HEK293 (cell line): Measurements from ENCODE around the gene CYP4A11.
"Not testable (repeated sequence)": the region's sequence is repeated elsewhere in the genome, so short reads cannot be mapped to it uniquely, and the experiment has no call there.

ENCODE experiments used
- CTCF ChIA-PET: fragments of 350-600 bp; formaldehyde crosslinking; extraction: SDS; loops from one replicate; lab custom pipeline; 2021; ENCODE audit warnings: antibody characterized with exemption; lab: Yijun Ruan, JAX
- POLR2A ChIA-PET: fragments of 300-600 bp; formaldehyde crosslinking; extraction: SDS; loops from one replicate; lab custom pipeline; 2020; ENCODE audit warnings: antibody characterized with exemption, inconsistent platforms; lab: Yijun Ruan, JAX
- H3K27ac ChIP-seq: fragments of 200-500 bp; sonication (Bioruptor generic); 2 replicates; pipeline ENCODE4 v1.5.1; 2014; ENCODE audit warnings: low read depth, low read length, control low read depth, inconsistent platforms; ENCODE audit errors: extremely low read depth
- H3K36me3 ChIP-seq, 2 experiments: fragments of 200-500 bp in 1 of 2; sonication (Bioruptor generic) in 1 of 2; 1 replicate in 1 of 2; 2 replicates in 1 of 2; pipeline ENCODE4 v1.5.1; 2014 to 2017; ENCODE audit warnings: inconsistent platforms in 2 of 2, low read length in 2 of 2; ENCODE audit not compliant: control insufficient read depth in 2 of 2, insufficient read depth in 1 of 2
- H3K4me1 ChIP-seq: fragments of 200-500 bp; sonication (Bioruptor generic); 2 replicates; pipeline ENCODE4 v1.5.1; 2014; ENCODE audit warnings: mild to moderate bottlenecking, low read length, inconsistent platforms; ENCODE audit not compliant: control insufficient read depth, insufficient read depth
- H3K4me3 ChIP-seq: 2 replicates; pipeline ENCODE4 v1.5.1; 2011; ENCODE audit warnings: low read depth, mild to moderate bottlenecking, control low read depth, low read length, moderate library complexity
- H3K9me3 ChIP-seq: fragments of 200-500 bp; sonication (Bioruptor generic); 2 replicates; pipeline ENCODE4 v1.5.1; 2014; ENCODE audit warnings: low read depth, low read length, inconsistent platforms; ENCODE audit not compliant: control insufficient read depth, insufficient read depth
- ATF2 ChIP-seq: fragments of 450-650 bp; formaldehyde crosslinking; IDR thresholded peaks from 2 replicates; pipeline ENCODE4 v1.5.1; 2016; ENCODE audit warnings: missing biosample characterization, missing genetic modification characterization, low read depth
- GLIS1 ChIP-seq: fragments of 450-650 bp; formaldehyde crosslinking; IDR thresholded peaks from 2 replicates; pipeline ENCODE4 v1.5.1; 2016; ENCODE audit warnings: missing biosample characterization, missing genetic modification characterization
- HOXA7 ChIP-seq: sonication (generic); formaldehyde crosslinking; IDR thresholded peaks from 2 replicates; pipeline ENCODE4 v1.8.1; 2022; ENCODE audit warnings: missing genetic modification reagents, borderline replicate concordance
- KLF9 ChIP-seq: fragments of 450-650 bp; formaldehyde crosslinking; IDR thresholded peaks from 2 replicates; pipeline ENCODE4 v1.5.1; 2016; ENCODE audit warnings: missing biosample characterization, missing genetic modification characterization, low read depth
- PRDM10 ChIP-seq: fragments of 450-650 bp; formaldehyde crosslinking; IDR thresholded peaks from 2 replicates; pipeline ENCODE4 v1.5.1; 2016; ENCODE audit warnings: missing biosample characterization, missing genetic modification characterization
- SALL2 ChIP-seq: fragments of 450-650 bp; formaldehyde crosslinking; IDR thresholded peaks from 2 replicates; pipeline ENCODE4 v1.5.0; 2017; ENCODE audit warnings: missing biosample characterization, mild to moderate bottlenecking, missing genetic modification characterization, borderline replicate concordance
- YY2 ChIP-seq: fragments of 450-650 bp; formaldehyde crosslinking; IDR thresholded peaks from 2 replicates; pipeline ENCODE4 v1.5.1; 2016; ENCODE audit warnings: missing biosample characterization, missing genetic modification characterization
- ZBTB20 ChIP-seq: fragments of 450-650 bp; formaldehyde crosslinking; IDR thresholded peaks from 2 replicates; pipeline ENCODE4 v1.5.1; 2016; ENCODE audit warnings: missing biosample characterization, missing genetic modification characterization
- ZBTB21 ChIP-seq: fragments of 450-650 bp; formaldehyde crosslinking; IDR thresholded peaks from 2 replicates; pipeline ENCODE4 v1.5.1; 2017; ENCODE audit warnings: missing biosample characterization, missing genetic modification characterization
- ZBTB44 ChIP-seq: fragments of 450-650 bp; IDR thresholded peaks from 2 replicates; pipeline ENCODE4 v1.5.1; 2018; ENCODE audit warnings: missing biosample characterization, mild to moderate bottlenecking, missing genetic modification characterization
- ZEB2 ChIP-seq: fragments of 450-650 bp; formaldehyde crosslinking; IDR thresholded peaks from 2 replicates; pipeline ENCODE4 v1.5.1; 2016; ENCODE audit warnings: missing biosample characterization, missing genetic modification characterization
- ZNF214 ChIP-seq: fragments of 450-650 bp; formaldehyde crosslinking; IDR thresholded peaks from 2 replicates; pipeline ENCODE4 v1.5.1; 2017; ENCODE audit warnings: missing biosample characterization, mild to moderate bottlenecking, missing genetic modification characterization, borderline replicate concordance
- ZNF23 ChIP-seq: fragments of 450-650 bp; formaldehyde crosslinking; IDR thresholded peaks from 2 replicates; pipeline ENCODE4 v1.5.1; 2016; ENCODE audit warnings: missing biosample characterization, missing genetic modification characterization, borderline replicate concordance
- ZNF350 ChIP-seq: fragments of 450-650 bp; formaldehyde crosslinking; IDR thresholded peaks from 2 replicates; pipeline ENCODE4 v1.5.0; 2017; ENCODE audit warnings: missing biosample characterization, mild to moderate bottlenecking, missing genetic modification characterization
- ZNF433 ChIP-seq: fragments of 450-650 bp; formaldehyde crosslinking; IDR thresholded peaks from 2 replicates; pipeline ENCODE4 v1.5.1; 2016; ENCODE audit warnings: missing biosample characterization, missing genetic modification characterization, low read depth
- ZNF560 ChIP-seq: fragments of 450-650 bp; formaldehyde crosslinking; IDR thresholded peaks from 2 replicates; pipeline ENCODE4 v1.5.1; 2017; ENCODE audit warnings: missing biosample characterization, missing genetic modification characterization, borderline replicate concordance
- ZNF621 ChIP-seq: fragments of 450-650 bp; formaldehyde crosslinking; IDR thresholded peaks from 2 replicates; pipeline ENCODE4 v1.5.1; 2017; ENCODE audit warnings: missing biosample characterization, missing genetic modification characterization
- ZNF658 ChIP-seq: fragments of 450-650 bp; formaldehyde crosslinking; IDR thresholded peaks from 2 replicates; pipeline ENCODE4; 2016; ENCODE audit warnings: missing biosample characterization, missing genetic modification characterization

CYP4A11 gene

DNA sequence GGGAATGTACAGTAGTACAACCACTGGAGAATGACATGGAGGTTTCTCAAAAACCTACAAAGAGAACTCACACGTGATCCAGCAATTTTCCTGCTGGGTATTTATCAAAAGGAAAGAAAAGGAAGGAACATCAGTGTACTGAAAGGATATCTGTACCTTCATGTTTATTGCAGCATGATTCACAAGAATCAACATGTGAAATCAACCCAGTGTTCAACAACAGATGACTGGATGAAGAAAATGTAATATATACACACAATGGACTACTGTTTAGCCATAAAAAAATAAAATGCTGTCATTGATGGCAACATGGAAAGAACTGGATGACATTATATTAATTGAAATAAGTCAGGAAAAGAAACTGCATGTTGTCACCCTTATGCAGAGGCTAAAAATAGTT is 19.0 kb upstream of the CYP4A11 start:
- H3K36me3 ChIP-seq, result no peaks in the 10 kb centered on the region
- CTCF ChIA-PET, result no interaction called here
- H3K9me3 ChIP-seq, result no peaks in the 10 kb centered on the region
- TF ChIP-seq ZNF350 (tag by site-specific recombination), result no peak
- 0 out of 2 replicates have a peak, but pooled peaks have one; percentile 35 for TF ChIP-seq ATF2 (tag by site-specific recombination)
- TF ChIP-seq HOXA7 (CRISPR knock-in tag), result no peak
- TF ChIP-seq ZNF621 (tag by site-specific recombination), result no peak
- TF ChIP-seq GLIS1 (tag by site-specific recombination), result no peak
- H3K4me3 ChIP-seq, result no peak overlapping the region
- H3K4me1 ChIP-seq, result no peaks in the 10 kb centered on the region
- no peak overlapping the region for H3K27ac ChIP-seq
- POLR2A ChIA-PET, result no interaction called here

GRCh38 chr1:46955116-46955515 is 13.8 kb upstream of the CYP4A11 start:
- H3K4me1 ChIP-seq, H3K4me3 ChIP-seq, CTCF ChIA-PET, H3K36me3 ChIP-seq, H3K27ac ChIP-seq, POLR2A ChIA-PET, H3K9me3 ChIP-seq: not testable (repeated sequence)

DNA sequence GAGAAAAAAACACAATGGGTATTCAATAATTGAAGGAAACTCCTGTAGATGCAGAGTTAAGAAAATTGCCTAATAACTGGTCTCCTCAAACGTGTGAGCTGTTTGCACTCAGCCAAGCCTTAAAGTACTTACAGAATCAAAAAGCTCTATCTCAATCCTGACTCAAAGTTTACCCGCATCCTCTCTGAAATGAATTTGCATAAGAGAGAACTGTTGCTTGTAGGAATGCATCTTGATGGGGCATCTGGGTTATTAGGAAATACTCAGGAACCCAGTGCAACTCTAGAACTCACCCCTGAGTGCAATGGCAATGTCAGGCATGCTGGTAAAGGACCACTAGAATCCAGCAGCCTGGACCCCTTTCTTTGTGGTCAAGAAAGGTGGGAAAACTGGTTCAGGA is 12.6 kb upstream of the CYP4A11 start:
- H3K9me3 ChIP-seq, H3K4me3 ChIP-seq, POLR2A ChIA-PET, H3K4me1 ChIP-seq, H3K36me3 ChIP-seq, H3K27ac ChIP-seq: not testable (repeated sequence)
- CTCF ChIA-PET, result interaction anchor here (0.5 kb wide), 1 partner anchor 20 kb away, joined by 4 read pairs; no protein-coding TSS in a partner anchor

DNA sequence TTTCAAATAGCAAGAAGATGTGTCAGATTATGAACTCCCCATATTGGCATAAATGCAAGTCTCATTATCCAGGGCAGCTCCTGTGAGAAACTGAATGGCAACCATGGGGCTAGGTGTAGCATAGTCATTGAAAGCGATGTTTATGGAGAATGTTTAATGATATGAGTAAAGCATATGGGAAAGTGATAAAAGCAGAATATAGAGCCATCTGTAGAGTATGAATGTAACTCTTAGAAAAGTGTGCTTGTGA is 8.1 kb upstream of the CYP4A11 start:
- H3K27ac ChIP-seq, H3K36me3 ChIP-seq, CTCF ChIA-PET, H3K4me3 ChIP-seq, H3K9me3 ChIP-seq, H3K4me1 ChIP-seq, POLR2A ChIA-PET: not testable (repeated sequence)

DNA sequence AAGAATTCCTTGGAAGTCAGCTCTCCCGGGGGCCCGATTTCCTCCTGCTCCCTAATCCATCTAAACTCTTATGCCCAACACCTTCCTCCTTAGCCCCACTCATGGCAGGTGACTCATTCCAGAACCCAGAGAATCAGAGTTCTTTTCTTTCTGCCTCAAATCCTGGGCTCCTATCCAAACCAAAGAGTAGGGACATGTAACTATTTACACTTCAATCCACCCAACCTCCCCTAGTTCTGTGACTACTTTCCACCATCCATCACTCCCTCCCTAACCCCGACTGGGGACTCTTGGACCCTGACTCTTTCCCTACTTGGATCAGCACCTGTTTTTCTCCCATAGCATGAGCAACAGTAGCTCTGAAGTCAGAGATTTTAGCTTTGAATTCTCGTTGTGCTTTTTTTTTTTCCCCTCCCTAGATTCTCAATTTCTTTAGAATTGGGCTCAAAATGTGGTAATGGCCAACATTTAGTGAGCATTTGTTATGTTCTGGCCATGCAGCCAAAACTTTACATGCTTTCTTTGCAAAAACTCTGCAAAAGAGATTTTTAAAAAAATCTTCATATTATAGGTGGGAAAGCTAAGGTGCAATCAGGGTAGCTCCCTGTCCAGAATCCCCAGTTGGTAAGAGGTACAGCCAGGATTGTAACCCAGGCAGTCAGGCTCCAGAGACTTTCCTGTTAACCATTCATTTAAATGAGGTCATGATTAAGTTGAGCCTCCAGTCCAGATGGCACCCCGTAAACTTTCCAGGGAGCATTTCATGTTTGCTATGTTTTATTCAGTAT is 7.5 kb upstream of the CYP4A11 start:
- ChIA-PET POLR2A (no interaction called here), CTCF (interaction anchor here (0.6 kb wide), 1 partner anchor 444 kb away, joined by 3 read pairs; no protein-coding TSS in a partner anchor)
- TF ChIP-seq ZNF23 (tag by site-specific recombination) (no peak), ZBTB21 (tag by site-specific recombination) (no peak), ZNF658 (no peak), ZNF350 (tag by site-specific recombination) (no peak), PRDM10 (no peak), ZEB2 (tag by site-specific recombination) (no peak), ZBTB44 (no peak), ZNF214 (tag by site-specific recombination) (no peak), ZNF433 (tag by site-specific recombination) (no peak), ZNF560 (tag by site-specific recombination) (no peak), KLF9 (no peak), SALL2 (tag by site-specific recombination) (no peak), ZBTB20 (tag by site-specific recombination) (no peak), YY2 (tag by site-specific recombination) (no peak)
- Histone ChIP-seq H3K36me3 (no peaks in the 10 kb centered on the region), H3K4me1 (no peaks in the 10 kb centered on the region), H3K9me3 (no peaks in the 10 kb centered on the region), H3K4me3 (no peak overlapping the region), H3K27ac (no peak overlapping the region)
